Endothelial cell of umbilical vein (primary cell): ENCODE results near the gene PDE1C. TPM values are rescaled to one million over a fixed set of nuclear protein-coding genes. Genes with fewer than 3 reads are reported as not detected.

Experiments used
- BruUV-seq: library from RNA; stranded (reverse); fragments of 400-500 nt; replicated peaks from 2 replicates; lab custom pipeline; 2021; lab: Mats Ljungman, UMichigan
- CTCF ChIA-PET: fragments of 300-600, 350-600 bp; sonication (Branson Sonifier 250); formaldehyde crosslinking; loops from one replicate; lab custom pipeline; 2021; ENCODE audit warnings: antibody characterized with exemption, inconsistent platforms; lab: Charles Lee
- POLR2A ChIA-PET: fragments of 300-600, 350-600 bp; sonication (Branson Sonifier 250); formaldehyde crosslinking; loops from one replicate; lab custom pipeline; 2021; ENCODE audit warnings: antibody characterized with exemption, inconsistent platforms; lab: Charles Lee
- DNase-seq: peaks from one replicate; pipeline ENCODE4 v3.0.0-alpha.2; 2011; ENCODE audit warnings: low read depth, low spot score
- FAIRE-seq: peaks from 2 replicates; lab custom pipeline; 2011; peaks lifted over from hg19 to GRCh38; lab: Jason Lieb, UNC
- H2AFZ ChIP-seq: 2 replicates; pipeline ENCODE4 v1.6.0; 2012; ENCODE audit warnings: low read depth, low read length, control low read depth, inconsistent platforms
- H3K27ac ChIP-seq: 2 replicates; pipeline ENCODE4 v1.5.1; 2011; ENCODE audit warnings: low read depth, mild to moderate bottlenecking, control low read depth, low read length, moderate library complexity; ENCODE audit not compliant: insufficient read depth
- H3K27me3 ChIP-seq, 2 experiments: 2 replicates each; pipeline versions ENCODE4 v1.6.0 to v1.6.1; 2011; ENCODE audit warnings: low read length in 2 of 2, mixed read lengths in 1 of 2; ENCODE audit not compliant: control insufficient read depth in 2 of 2, insufficient read depth in 2 of 2
- H3K36me3 ChIP-seq, 2 experiments: 2 replicates in 1 of 2; 3 replicates in 1 of 2; pipeline ENCODE4 v1.5.1; 2011; ENCODE audit warnings: low read length in 2 of 2, mild to moderate bottlenecking in 1 of 2, moderate library complexity in 1 of 2; ENCODE audit not compliant: control insufficient read depth in 2 of 2, insufficient read depth in 2 of 2; ENCODE audit errors: extremely low read depth in 1 of 2
- H3K4me1 ChIP-seq: 3 replicates; pipeline ENCODE4 v1.5.1; 2011; ENCODE audit warnings: mild to moderate bottlenecking, low read length; ENCODE audit not compliant: control insufficient read depth, insufficient read depth; ENCODE audit errors: extremely low read depth
- H3K4me2 ChIP-seq: 2 replicates; pipeline ENCODE4 v1.6.1; 2011; ENCODE audit warnings: low read length, control low read depth, mixed read lengths; ENCODE audit not compliant: insufficient read depth
- H3K4me3 ChIP-seq, 3 experiments: fragments of 200-600 bp in 1 of 3; sonication (generic), shearing (Covaris generic) in 1 of 3; replicated peaks in 1 of 3; 2 replicates each; pipeline ENCODE4 v1.5.1; 2011 to 2016; ENCODE audit warnings: control low read depth in 3 of 3, low read length in 3 of 3, mild to moderate bottlenecking in 2 of 3, inconsistent platforms in 1 of 3, low read depth in 1 of 3, moderate library complexity in 1 of 3; ENCODE audit not compliant: insufficient read depth in 1 of 3
- H3K79me2 ChIP-seq: 2 replicates; pipeline ENCODE4 v1.6.0; 2012; ENCODE audit warnings: low read length, inconsistent platforms; ENCODE audit not compliant: control insufficient read depth, insufficient read depth
- H3K9ac ChIP-seq: replicated peaks from 2 replicates; pipeline ENCODE3; 2011; ENCODE audit warnings: low read length, control low read depth; ENCODE audit not compliant: insufficient read depth; ENCODE audit errors: extremely low read depth
- H3K9me1 ChIP-seq: replicated peaks from 3 replicates; pipeline ENCODE4 v1.6.0; 2011; ENCODE audit warnings: mild to moderate bottlenecking, low read length; ENCODE audit not compliant: control insufficient read depth, insufficient read depth; ENCODE audit errors: extremely low read depth
- H3K9me3 ChIP-seq: replicated peaks from 2 replicates; pipeline ENCODE4 v1.5.1; 2012; ENCODE audit warnings: low read length, inconsistent platforms; ENCODE audit not compliant: control insufficient read depth, insufficient read depth
- H4K20me1 ChIP-seq: replicated peaks from 2 replicates; pipeline ENCODE3; 2011; ENCODE audit warnings: mild to moderate bottlenecking, low read length; ENCODE audit not compliant: control insufficient read depth, insufficient read depth; ENCODE audit errors: extremely low read depth
- CTCF ChIP-seq, 2 donors: IDR thresholded peaks; 1 replicate in 1 of 2; 2 replicates in 1 of 2; pipeline ENCODE4 v1.5.1; 2011; ENCODE audit warnings: low read length in 2 of 2, mild to moderate bottlenecking in 2 of 2, moderate library complexity in 2 of 2, control low read depth in 1 of 2, inconsistent platforms in 1 of 2, low read depth in 1 of 2; ENCODE audit not compliant: insufficient read depth in 1 of 2; ENCODE audit errors: extremely low read depth in 1 of 2
- EZH2 ChIP-seq: IDR thresholded peaks from 2 replicates; pipeline ENCODE4 v1.6.1; 2012; ENCODE audit warnings: borderline replicate concordance, low read depth, mild to moderate bottlenecking, moderate library complexity, low read length, inconsistent platforms; ENCODE audit not compliant: severe bottlenecking
- FOS ChIP-seq: IDR thresholded peaks from 2 replicates; pipeline ENCODE4 v1.6.1; 2011; ENCODE audit warnings: mild to moderate bottlenecking, low read length, moderate library complexity, borderline replicate concordance; ENCODE audit not compliant: insufficient read depth
- GATA2 ChIP-seq: IDR thresholded peaks from 2 replicates; pipeline ENCODE4 v1.7.0; 2011; ENCODE audit warnings: low read depth, mild to moderate bottlenecking, moderate library complexity, mixed read lengths, low read length; ENCODE audit not compliant: insufficient read length, insufficient read depth
- JUN ChIP-seq: IDR thresholded peaks from 2 replicates; pipeline ENCODE4 v1.6.1; 2011; ENCODE audit warnings: borderline replicate concordance, low read depth; ENCODE audit not compliant: insufficient read length, insufficient read depth
- MYC ChIP-seq: IDR thresholded peaks from one replicate; pipeline ENCODE4 v1.6.1; 2011; ENCODE audit warnings: mild to moderate bottlenecking, low read depth, low read length
- POLR2A ChIP-seq: IDR thresholded peaks from 2 replicates; pipeline ENCODE4 v1.6.1; 2012; ENCODE audit warnings: low read depth, mild to moderate bottlenecking, control low read depth, low read length
- POLR2AphosphoS5 ChIP-seq: IDR thresholded peaks from 2 replicates; pipeline ENCODE4 v1.6.1; 2012; ENCODE audit warnings: low read depth, mild to moderate bottlenecking, control low read depth, low read length, moderate library complexity; ENCODE audit not compliant: insufficient read depth
- dilution Hi-C: fragments of 300-500 bp; cut with MboI; formaldehyde crosslinking; loops from one replicate; pipeline ENCODE4 v1.15.0; 2019; ENCODE audit warnings: low sequenced_read_pairs; ENCODE audit not compliant: extremely low pct_ligation_motif_present
- intact Hi-C: fragments of 100-400 bp; cut with micrococcal nuclease; formaldehyde crosslinking; loops from one replicate; pipeline ENCODE4 v1.10.0; 2022
- polyA plus RNA-seq, 4 experiments: library from polyadenylated mRNA; depleted of rRNA in 3 of 4; stranded (reverse) in 3 of 4; unstranded in 1 of 4; fragments of >200 nt; gene quantifications; 2 replicates each; pipeline versions ENCODE4 v1.2.1 to v1.2.3, GENCODE V29; 2011 to 2012; ENCODE audit warnings: missing spikeins in 1 of 4
- total RNA-seq: library from RNA; stranded (reverse); gene quantifications from 2 replicates; pipeline ENCODE4 v1.2.3, GENCODE V29; 2021
- TF ChIP-seq, protein P1 (sequence below): IDR thresholded peaks from 2 replicates; pipeline ENCODE4 v1.6.1; 2011; ENCODE audit not compliant: insufficient read depth, insufficient read length

The PDE1C gene
- total and polyA plus RNA-seq, 2 donors (not counting 3 experiments of a cell fraction or from before 2014, with no cell fraction given) = 0.90 to 3.1 TPM

- no peaks in the 10 kb centered on the region for H4K20me1 ChIP-seq
- no peaks in the 10 kb centered on the region for H3K4me1 ChIP-seq
- H2AFZ ChIP-seq = no peak overlapping the region
- POLR2A ChIA-PET = no interaction called here
- dilution Hi-C loops = no loop called here
- H3K27ac ChIP-seq = no peak overlapping the region
- H3K9ac ChIP-seq = no peak overlapping the region
- CTCF ChIA-PET = no interaction called here
- no peaks in the 10 kb centered on the region for H3K9me1 ChIP-seq
- no peak for TF ChIP-seq POLR2A
- no peak for TF ChIP-seq JUN
- TF ChIP-seq, protein P1, sequence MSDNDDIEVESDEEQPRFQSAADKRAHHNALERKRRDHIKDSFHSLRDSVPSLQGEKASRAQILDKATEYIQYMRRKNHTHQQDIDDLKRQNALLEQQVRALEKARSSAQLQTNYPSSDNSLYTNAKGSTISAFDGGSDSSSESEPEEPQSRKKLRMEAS = no peak
- no peak for TF ChIP-seq GATA2
- no peak for TF ChIP-seq EZH2
- no peak for TF ChIP-seq MYC
- DNase-seq (no peak), FAIRE-seq (no peak)
- H3K36me3 ChIP-seq = no peaks in the 10 kb centered on the region
- H3K27me3 ChIP-seq = no peaks in the 10 kb centered on the region
- H3K4me3 ChIP-seq = no peak overlapping the region
- H3K9me3 ChIP-seq = no peaks in the 10 kb centered on the region
- BruUV-seq = no TSS peak
- H3K4me2 ChIP-seq = no peak overlapping the region
- intact Hi-C loops = no loop called here
- no peaks in the 10 kb centered on the region for H3K79me2 ChIP-seq
These were observed 360.0 kb downstream of the PDE1C start for GRCh38 chr7:31710171-31710570.

DNA sequence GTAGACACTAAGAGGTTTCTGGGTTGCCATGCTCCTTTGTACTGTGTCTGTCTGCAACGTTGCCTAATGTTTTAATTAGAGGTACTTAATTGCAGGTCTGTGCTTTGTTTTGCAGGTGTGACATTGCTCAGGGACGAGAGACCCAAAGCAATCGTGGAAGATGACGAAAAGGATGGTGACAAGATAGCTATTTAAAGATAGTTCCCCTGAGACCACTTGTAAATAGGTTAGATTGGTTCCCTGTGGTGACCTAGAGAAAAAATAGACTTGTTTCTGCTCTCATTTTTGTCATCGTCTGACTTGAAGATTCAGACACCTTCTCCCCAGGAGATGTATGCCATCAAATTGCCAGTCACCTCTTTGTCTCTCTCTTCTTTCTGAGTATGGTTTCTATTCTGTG, 363.1 kb downstream of the PDE1C start:
- dilution Hi-C loops = no loop called here
- H3K4me1 ChIP-seq = no peaks in the 10 kb centered on the region
- no peaks in the 10 kb centered on the region for H3K79me2 ChIP-seq
- H3K36me3 ChIP-seq = no peaks in the 10 kb centered on the region
- intact Hi-C loops = no loop called here
- ChIA-PET CTCF (no interaction called here), POLR2A (no interaction called here)
- H3K4me3 ChIP-seq = no peak overlapping the region
- no peaks in the 10 kb centered on the region for H4K20me1 ChIP-seq
- H3K27ac ChIP-seq = no peak overlapping the region
- no TSS peak for BruUV-seq
- no peaks in the 10 kb centered on the region for H3K9me1 ChIP-seq
- no peaks in the 10 kb centered on the region for H3K27me3 ChIP-seq
- DNase-seq (no peak), FAIRE-seq (no peak)
- H3K4me2 ChIP-seq = no peak overlapping the region
- no peaks in the 10 kb centered on the region for H3K9me3 ChIP-seq
- H2AFZ ChIP-seq = no peak overlapping the region
- TF ChIP-seq GATA2 (no peak), JUN (no peak), POLR2AphosphoS5 (no peak), FOS (no peak), MYC (no peak), EZH2 (no peak), POLR2A (no peak), CTCF (IDR thresholded peaks at IDR 0.05; ENCODE audit: extremely low read depth in 1 of 2, insufficient read depth in 1 of 2, low read depth in 1 of 2, low read length in 2 of 2) (no peak)
- TF ChIP-seq, protein P1 = no peak
- H3K9ac ChIP-seq = no peak overlapping the region
